MCF 10A (cell line): ENCODE measurements around the gene MED16. TPM values are rescaled to one million over a fixed set of nuclear protein-coding genes. Genes with fewer than 3 reads are reported as not detected.
A peak's percentile ranks its signal among the peaks of the same experiment; 100 is the strongest.

Source experiments
- BruUV-seq: library from RNA; stranded (reverse); fragments of 400-500 nt; replicated peaks from 2 replicates; lab custom pipeline; 2021; lab: Mats Ljungman, UMichigan
- CTCF ChIA-PET: fragments of 300-600 bp; sonication (Branson Sonifier 250); formaldehyde crosslinking; extraction: SDS; loops from one replicate; lab custom pipeline; 2021; ENCODE audit warnings: antibody characterized with exemption, inconsistent platforms; lab: Yijun Ruan, JAX
- POLR2A ChIA-PET: fragments of 300-600, 350-650 bp; sonication (Branson Sonifier 250); formaldehyde crosslinking; extraction: SDS; loops from one replicate; lab custom pipeline; 2020; ENCODE audit warnings: antibody characterized with exemption, inconsistent platforms; lab: Yijun Ruan, JAX
- DNase-seq: peaks from one replicate; pipeline ENCODE4 v3.0.0-alpha.2; 2018; ENCODE audit not compliant: unreplicated experiment
- H3K27ac Mint-ChIP-seq: one replicate; pipeline ENCODE4 v1.8.0; 2022; ENCODE audit warnings: mild to moderate bottlenecking, low read depth, mixed read lengths; ENCODE audit not compliant: unreplicated experiment
- H3K27me3 Mint-ChIP-seq: one replicate; pipeline ENCODE4 v1.8.0; 2022; ENCODE audit warnings: mixed read lengths; ENCODE audit not compliant: insufficient read depth, unreplicated experiment
- H3K36me3 Mint-ChIP-seq: one replicate; pipeline ENCODE4 v1.8.0; 2022; ENCODE audit warnings: mild to moderate bottlenecking, moderate library complexity, mixed read lengths; ENCODE audit not compliant: insufficient read depth, unreplicated experiment
- H3K4me1 Mint-ChIP-seq: one replicate; pipeline ENCODE4 v1.8.0; 2022; ENCODE audit warnings: mixed read lengths; ENCODE audit not compliant: insufficient read depth, unreplicated experiment
- H3K4me3 Mint-ChIP-seq: one replicate; pipeline ENCODE4 v1.8.0; 2022; ENCODE audit warnings: mild to moderate bottlenecking, moderate library complexity, mixed read lengths; ENCODE audit not compliant: unreplicated experiment
- H3K9me3 Mint-ChIP-seq: one replicate; pipeline ENCODE4 v1.8.0; 2022; ENCODE audit warnings: mixed read lengths; ENCODE audit not compliant: unreplicated experiment
- intact Hi-C: fragments of 100-400 bp; cut with micrococcal nuclease; formaldehyde crosslinking; loops from 2 replicates; pipeline ENCODE4 v1.14.1; 2022
- total RNA-seq: library from RNA; stranded (reverse); gene quantifications from 2 replicates; pipeline ENCODE4 v1.2.3, GENCODE V29; 2022
- TF ChIP-seq, protein P1 (sequence below): fragments of 200-600 bp; IDR thresholded peaks from one replicate; pipeline ENCODE4 v1.8.0; 2022; ENCODE audit warnings: antibody characterized with exemption, mild to moderate bottlenecking; ENCODE audit not compliant: unreplicated experiment

The MED16 gene
- total RNA-seq, 1 experiment from 2014 or later: 61.0 TPM

DNA sequence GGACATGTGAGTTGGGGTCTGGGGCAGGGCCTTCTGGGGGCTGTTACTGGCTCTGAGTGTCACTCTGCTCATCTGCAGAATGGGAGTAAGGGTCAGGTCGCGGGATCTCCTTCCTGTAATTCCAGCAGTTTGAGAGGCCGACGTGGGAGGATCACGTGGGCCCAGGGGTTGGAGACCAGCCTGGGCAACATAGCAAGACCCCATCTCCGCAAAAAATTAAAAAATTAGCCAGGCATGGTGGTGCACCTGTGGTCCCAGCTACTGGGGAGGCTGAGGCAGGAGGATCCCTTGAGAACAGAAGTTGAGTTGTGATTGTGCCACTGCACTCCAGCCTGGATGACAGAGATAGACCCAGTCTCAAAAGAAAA lies 36.9 kb upstream of the MED16 start:
- no TSS peak for BruUV-seq
- TF ChIP-seq, protein P1, sequence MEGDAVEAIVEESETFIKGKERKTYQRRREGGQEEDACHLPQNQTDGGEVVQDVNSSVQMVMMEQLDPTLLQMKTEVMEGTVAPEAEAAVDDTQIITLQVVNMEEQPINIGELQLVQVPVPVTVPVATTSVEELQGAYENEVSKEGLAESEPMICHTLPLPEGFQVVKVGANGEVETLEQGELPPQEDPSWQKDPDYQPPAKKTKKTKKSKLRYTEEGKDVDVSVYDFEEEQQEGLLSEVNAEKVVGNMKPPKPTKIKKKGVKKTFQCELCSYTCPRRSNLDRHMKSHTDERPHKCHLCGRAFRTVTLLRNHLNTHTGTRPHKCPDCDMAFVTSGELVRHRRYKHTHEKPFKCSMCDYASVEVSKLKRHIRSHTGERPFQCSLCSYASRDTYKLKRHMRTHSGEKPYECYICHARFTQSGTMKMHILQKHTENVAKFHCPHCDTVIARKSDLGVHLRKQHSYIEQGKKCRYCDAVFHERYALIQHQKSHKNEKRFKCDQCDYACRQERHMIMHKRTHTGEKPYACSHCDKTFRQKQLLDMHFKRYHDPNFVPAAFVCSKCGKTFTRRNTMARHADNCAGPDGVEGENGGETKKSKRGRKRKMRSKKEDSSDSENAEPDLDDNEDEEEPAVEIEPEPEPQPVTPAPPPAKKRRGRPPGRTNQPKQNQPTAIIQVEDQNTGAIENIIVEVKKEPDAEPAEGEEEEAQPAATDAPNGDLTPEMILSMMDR: no peak
- peaks cover 21% of the 10 kb centered on the region for H3K36me3 Mint-ChIP-seq
- no peak overlapping the region for H3K4me3 Mint-ChIP-seq
- no peaks in the 10 kb centered on the region for H3K9me3 Mint-ChIP-seq
- H3K27ac Mint-ChIP-seq: no peak overlapping the region
- intact Hi-C loops: no loop called here
- CTCF ChIA-PET: interaction anchor here (0.8 kb wide), 1 partner anchor 54 kb away, joined by 3 read pairs; no protein-coding TSS in a partner anchor
- DNase-seq: no peak
- H3K4me1 Mint-ChIP-seq: peaks cover 18% of the 10 kb centered on the region
- POLR2A ChIA-PET: interaction anchor here (0.7 kb wide), 1 partner anchor 9 kb away, joined by 3 read pairs; no protein-coding TSS in a partner anchor
- no peaks in the 10 kb centered on the region for H3K27me3 Mint-ChIP-seq

DNA sequence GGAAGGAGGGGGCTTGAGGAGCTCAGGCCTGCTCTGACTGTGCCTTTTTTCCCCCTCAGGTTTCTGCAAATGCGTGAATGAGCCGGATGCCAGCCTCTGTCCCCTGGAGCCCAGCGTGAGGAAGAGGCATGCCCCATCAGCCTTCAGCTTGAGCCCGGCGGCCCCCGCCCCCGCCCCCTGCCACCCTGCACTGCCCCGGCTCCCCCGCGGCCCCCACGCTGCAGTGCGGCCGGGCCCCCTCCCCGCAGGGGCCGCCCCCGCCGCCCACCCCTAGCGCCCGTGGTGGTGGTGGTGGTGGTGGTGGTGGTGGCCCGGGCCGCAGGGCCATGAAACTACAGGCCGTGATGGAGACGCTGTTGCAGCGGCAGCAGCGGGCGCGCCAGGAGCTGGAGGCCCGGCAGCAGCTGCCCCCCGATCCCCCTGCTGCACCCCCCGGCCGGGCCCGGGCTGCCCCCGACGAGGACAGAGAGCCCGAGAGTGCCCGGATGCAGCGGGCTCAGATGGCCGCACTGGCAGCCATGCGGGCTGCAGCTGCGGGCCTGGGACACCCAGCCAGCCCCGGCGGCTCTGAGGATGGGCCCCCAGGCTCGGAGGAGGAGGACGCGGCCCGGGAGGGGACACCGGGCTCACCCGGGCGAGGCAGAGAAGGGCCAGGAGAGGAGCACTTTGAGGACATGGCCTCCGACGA lies 36.4 kb upstream of the MED16 start:
- Mint-ChIP-seq H3K27me3 (no peaks in the 10 kb centered on the region), H3K4me1 (peaks cover 18% of the 10 kb centered on the region), H3K36me3 (peaks cover 21% of the 10 kb centered on the region), H3K27ac (no peak overlapping the region), H3K9me3 (no peaks in the 10 kb centered on the region), H3K4me3 (no peak overlapping the region)
- no TSS peak for BruUV-seq
- POLR2A ChIA-PET: no interaction called here
- CTCF ChIA-PET: interaction anchor here (0.8 kb wide), 1 partner anchor 54 kb away, joined by 3 read pairs; no protein-coding TSS in a partner anchor
- TF ChIP-seq, protein P1: no peak
- no peak for DNase-seq
- intact Hi-C loops: no loop called here

DNA sequence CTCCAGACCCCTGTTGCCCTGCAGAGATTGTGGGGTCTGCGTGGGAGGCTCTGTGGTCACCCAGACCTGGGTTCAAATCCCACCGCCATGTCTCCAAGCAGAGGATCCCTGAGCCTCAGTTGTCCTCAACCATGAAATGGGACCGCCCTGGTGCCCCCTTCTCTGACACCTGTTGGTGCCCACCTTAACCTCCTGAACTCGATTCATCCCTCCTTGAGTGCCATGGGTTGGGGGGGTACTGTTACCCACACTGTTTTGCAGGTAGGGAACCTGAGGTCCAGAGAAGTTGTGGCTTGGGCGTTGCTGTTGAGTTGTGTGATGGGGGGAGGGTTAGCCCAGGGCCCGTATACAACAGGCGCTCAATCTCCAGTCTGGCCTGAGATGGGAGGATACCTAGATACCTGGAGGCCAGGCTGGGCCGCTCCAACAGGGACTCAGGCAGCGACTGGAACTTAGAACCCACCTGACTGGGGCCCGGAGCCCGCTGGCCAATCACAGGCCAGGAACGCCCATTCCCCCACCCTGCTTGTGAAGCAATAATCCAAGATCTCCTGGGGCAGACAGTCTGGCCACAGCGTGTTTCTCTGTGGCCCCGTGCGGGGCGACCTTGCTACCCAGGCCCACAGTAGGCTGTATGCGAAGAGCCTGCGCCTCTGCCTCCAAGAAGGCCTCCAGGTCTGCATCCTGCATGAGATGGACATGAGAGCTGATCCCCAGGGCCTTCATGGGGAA lies 35.6 kb upstream of the MED16 start:
- no TSS peak for BruUV-seq
- H3K36me3 Mint-ChIP-seq: peaks cover 21% of the 10 kb centered on the region
- TF ChIP-seq, protein P1: no peak
- ChIA-PET POLR2A (no interaction called here), CTCF (interaction anchor here (0.6 to 0.9 kb wide), 2 partner anchors 62 to 181 kb away, joined by 3 read pairs; no protein-coding TSS in a partner anchor)
- no peak overlapping the region for H3K27ac Mint-ChIP-seq
- H3K27me3 Mint-ChIP-seq: no peaks in the 10 kb centered on the region
- intact Hi-C loops: no loop called here
- no peak overlapping the region for H3K4me3 Mint-ChIP-seq
- H3K9me3 Mint-ChIP-seq: no peaks in the 10 kb centered on the region
- DNase-seq: no peak
- H3K4me1 Mint-ChIP-seq: peaks cover 16% of the 10 kb centered on the region

DNA sequence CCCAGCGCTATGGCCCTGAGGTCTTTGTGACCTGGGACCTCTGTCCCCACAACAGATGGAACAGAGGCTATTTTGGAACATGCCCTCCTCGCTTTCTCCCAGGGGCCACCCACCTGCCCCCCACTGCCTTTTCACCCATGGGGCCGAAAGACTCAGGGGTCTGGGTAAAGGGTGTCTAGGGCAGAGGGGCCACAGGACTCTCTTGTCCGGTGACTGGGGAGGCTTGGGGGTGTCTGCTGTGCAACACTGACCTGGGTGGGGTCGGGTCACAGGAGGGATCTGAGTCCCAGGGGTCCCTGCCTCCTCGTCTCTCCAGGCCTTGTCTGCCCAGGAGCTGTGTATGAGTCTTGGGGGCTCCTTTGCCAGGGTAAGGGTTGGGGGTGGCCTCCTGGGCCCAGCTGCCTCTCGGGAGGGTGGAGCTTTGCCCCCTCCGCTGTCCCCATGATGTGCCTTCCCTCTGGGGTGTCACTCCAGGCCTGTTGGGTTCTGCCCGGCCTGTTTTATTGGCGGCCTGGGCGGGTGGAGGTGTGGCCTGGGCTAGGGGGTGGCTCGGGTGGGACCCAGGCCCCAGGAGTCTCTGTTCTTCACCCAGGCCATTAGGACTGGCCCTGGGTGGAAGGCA lies 34.9 kb upstream of the MED16 start:
- no peaks in the 10 kb centered on the region for H3K9me3 Mint-ChIP-seq
- TF ChIP-seq, protein P1: no peak
- intact Hi-C loops: no loop called here
- BruUV-seq: no TSS peak
- POLR2A ChIA-PET: no interaction called here
- DNase-seq: no peak
- H3K27me3 Mint-ChIP-seq: no peaks in the 10 kb centered on the region
- H3K4me3 Mint-ChIP-seq: peak overlapping the region; percentile 73
- peaks cover 21% of the 10 kb centered on the region for H3K36me3 Mint-ChIP-seq
- CTCF ChIA-PET: interaction anchor here (0.6 to 0.9 kb wide), 2 partner anchors 62 to 180 kb away, joined by 3 read pairs; no protein-coding TSS in a partner anchor
- no peak overlapping the region for H3K27ac Mint-ChIP-seq
- H3K4me1 Mint-ChIP-seq: peaks cover 10% of the 10 kb centered on the region
